HG03432 (cell line): ENCODE measurements around the gene HARBI1.

Source experiments
- ATAC-seq: cut with Tn5 transposase; IDR thresholded peaks from one replicate; pipeline ENCODE4 v1.9.1; 2021; ENCODE audit warnings: mild to moderate bottlenecking, moderate library complexity; ENCODE audit not compliant: unreplicated experiment

Gene HARBI1

GRCh38 chr11:46617134-46617971 lies at the start of gene HARBI1, which contains the start of gene ATG13:
Gene HARBI1 (minus strand): TSS chr11:46617227. CDS start chr11:46616237, 990 bp downstream.
Gene ATG13 (plus strand): TSS chr11:46617553. CDS start chr11:46644292, 26,739 bp downstream.
- peak; percentile 97 for ATAC-seq

- ATAC-seq: no peak
Measured at GRCh38 chr11:46666516-46666915, 49.5 kb upstream of the HARBI1 start.

GRCh38 chr11:46665356-46665755 lies 48.3 kb upstream of the HARBI1 start:
- ATAC-seq: no peak

GRCh38 chr11:46664612-46665011 lies 47.6 kb upstream of the HARBI1 start:
- ATAC-seq: no peak

- ATAC-seq: no peak
Measured at GRCh38 chr11:46663277-46663940, 46.4 kb upstream of the HARBI1 start.

GRCh38 chr11:46662366-46662765 lies 45.3 kb upstream of the HARBI1 start:
- no peak for ATAC-seq

GRCh38 chr11:46661836-46662235 lies 44.8 kb upstream of the HARBI1 start:
- ATAC-seq: no peak

- ATAC-seq: no peak
Measured at GRCh38 chr11:46659908-46660307, 42.9 kb upstream of the HARBI1 start.

GRCh38 chr11:46658259-46658658 lies 41.2 kb upstream of the HARBI1 start:
- ATAC-seq: no peak

- no peak for ATAC-seq
Measured at GRCh38 chr11:46657186-46657585, 40.2 kb upstream of the HARBI1 start.

- no peak for ATAC-seq
Measured at GRCh38 chr11:46655631-46656030, 38.6 kb upstream of the HARBI1 start.

- no peak for ATAC-seq
Measured at GRCh38 chr11:46649180-46649738, 32.2 kb upstream of the HARBI1 start.

- no peak for ATAC-seq
Measured at GRCh38 chr11:46643986-46644385, 27.0 kb upstream of the HARBI1 start.

GRCh38 chr11:46643531-46643930 lies 26.5 kb upstream of the HARBI1 start:
- no peak for ATAC-seq

GRCh38 chr11:46642627-46643335 lies 25.8 kb upstream of the HARBI1 start:
- ATAC-seq: no peak

GRCh38 chr11:46641639-46642038 lies 24.6 kb upstream of the HARBI1 start:
- ATAC-seq: no peak

- no peak for ATAC-seq
Measured at GRCh38 chr11:46640036-46640788, 23.2 kb upstream of the HARBI1 start.

- no peak for ATAC-seq
Measured at GRCh38 chr11:46639197-46639839, 22.3 kb upstream of the HARBI1 start.

GRCh38 chr11:46637546-46637945 lies 20.5 kb upstream of the HARBI1 start:
- ATAC-seq: no peak

GRCh38 chr11:46635557-46636139 lies 18.6 kb upstream of the HARBI1 start:
- no peak for ATAC-seq
